Left lung (tissue), 10 donors: ENCODE measurements around the gene ARG2. TPM values are rescaled to one million over a fixed set of nuclear protein-coding genes. Genes with fewer than 3 reads are reported as not detected.

Experiments
- ATAC-seq: fragments of 200-7000 bp; cut with Tn5 transposase; one replicate; pipeline ENCODE4 v1.9.1; 2020; ENCODE audit warnings: moderate library complexity
- DNase-seq, 4 donors: peaks; one replicate each; pipeline ENCODE4 v3.0.0-alpha.2; 2013 to 2020
- H3K27ac ChIP-seq, 2 donors: fragments of 200-600 bp; sonication (generic) in 1 of 2; one replicate each; pipeline versions ENCODE4 v1.5.0 to v1.8.0; 2020 to 2021
- H3K27me3 ChIP-seq, 2 donors: fragments of 200-600 bp; sonication (generic) in 1 of 2; one replicate each; pipeline versions ENCODE4 v1.5.0 to v1.8.0; 2020 to 2021
- H3K36me3 ChIP-seq, 2 donors: fragments of 200-600 bp; sonication (generic) in 1 of 2; one replicate each; pipeline versions ENCODE4 v1.5.0 to v1.8.0; 2020 to 2021
- H3K4me1 ChIP-seq, 2 donors: fragments of 200-600 bp; one replicate each; pipeline ENCODE4 v1.8.0; 2021
- H3K4me3 ChIP-seq, 2 donors: fragments of 200-600 bp; sonication (generic) in 1 of 2; one replicate each; pipeline versions ENCODE4 v1.5.0 to v1.8.0; 2020 to 2021; ENCODE audit warnings: mild to moderate bottlenecking in 1 of 2
- H3K9me3 ChIP-seq, 2 donors: fragments of 200-600 bp; sonication (generic) in 1 of 2; one replicate each; pipeline versions ENCODE4 v1.5.0 to v1.8.0; 2020 to 2021
- CTCF ChIP-seq, 2 donors: fragments of 200-600 bp; sonication (generic) in 1 of 2; IDR thresholded peaks; one replicate each; pipeline versions ENCODE4 v1.5.0 to v1.8.0; 2021; ENCODE audit warnings: antibody characterized with exemption in 2 of 2
- intact Hi-C, 2 donors: fragments of 100-400 bp; cut with DNase I; formaldehyde crosslinking; loops; one replicate each; pipeline versions ENCODE4 v1.11.2 to v1.14.2; 2022
- polyA plus RNA-seq, 6 donors: library from polyadenylated mRNA; unstranded; fragments of 120-200 nt; gene quantifications; one replicate each; pipeline ENCODE4 v1.2.1, GENCODE V29; 2013; ENCODE audit not compliant: insufficient read length in 6 of 6
- total RNA-seq, 2 donors: library from RNA; stranded (reverse); fragmentation: NEBNext Ultra II Directional; extraction: Animal tissue kit (Norgen Biotek cat#: 25700); gene quantifications; one replicate each; pipeline ENCODE4 v1.2.1, GENCODE V29; 2021
- donor health status: DM: no; HTN: yes; CAD: no.
- donor health status: DM: no; HTN: no; CAD: no.

Gene ARG2
- total and polyA plus RNA-seq, 8 donors = 1.9 to 14.8 (median 2.9) TPM

GRCh38 chr14:67580336-67581171 is 39.2 kb upstream of the ARG2 start:
- H3K4me3 ChIP-seq = no peak overlapping the region
- intact Hi-C loops = no loop called here
- DNase-seq = no peak
- no peaks in the 10 kb centered on the region for H3K9me3 ChIP-seq
- H3K27ac ChIP-seq = no peak overlapping the region
- no peak for ATAC-seq
- TF ChIP-seq CTCF (IDR thresholded peaks at IDR 0.05) = no peak
- H3K36me3 ChIP-seq = peaks cover 0 to 8% of the 10 kb centered on the region in 2 donors
- H3K4me1 ChIP-seq = no peaks in the 10 kb centered on the region
- no peaks in the 10 kb centered on the region for H3K27me3 ChIP-seq

DNA sequence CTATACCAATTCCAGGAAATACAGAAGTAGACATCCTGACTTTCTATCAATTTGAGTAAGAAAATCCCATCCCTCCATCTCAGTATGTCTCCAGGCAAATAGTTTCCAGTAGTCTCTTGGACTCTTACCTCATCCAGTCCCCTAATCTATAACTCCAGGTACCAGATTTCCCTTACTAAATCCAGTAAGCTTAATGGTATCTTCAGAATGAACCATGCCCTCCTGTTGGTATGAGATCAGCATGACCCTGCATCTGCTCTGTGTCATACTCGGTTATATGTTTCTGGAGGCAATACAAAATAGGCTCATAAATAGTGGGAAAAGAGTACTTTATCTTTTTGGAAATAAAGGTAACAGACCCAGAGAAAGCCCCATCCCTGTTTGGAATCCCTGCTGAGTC is 38.1 kb upstream of the ARG2 start:
- TF ChIP-seq CTCF (IDR thresholded peaks at IDR 0.05) = no peak
- H3K36me3 ChIP-seq = peaks cover 0 to 12% of the 10 kb centered on the region in 2 donors
- intact Hi-C loops = no loop called here
- H3K27ac ChIP-seq = no peak overlapping the region
- no peaks in the 10 kb centered on the region for H3K27me3 ChIP-seq
- no peak for ATAC-seq
- no peaks in the 10 kb centered on the region for H3K9me3 ChIP-seq
- no peak for DNase-seq
- H3K4me1 ChIP-seq = no peaks in the 10 kb centered on the region
- no peak overlapping the region for H3K4me3 ChIP-seq

DNA sequence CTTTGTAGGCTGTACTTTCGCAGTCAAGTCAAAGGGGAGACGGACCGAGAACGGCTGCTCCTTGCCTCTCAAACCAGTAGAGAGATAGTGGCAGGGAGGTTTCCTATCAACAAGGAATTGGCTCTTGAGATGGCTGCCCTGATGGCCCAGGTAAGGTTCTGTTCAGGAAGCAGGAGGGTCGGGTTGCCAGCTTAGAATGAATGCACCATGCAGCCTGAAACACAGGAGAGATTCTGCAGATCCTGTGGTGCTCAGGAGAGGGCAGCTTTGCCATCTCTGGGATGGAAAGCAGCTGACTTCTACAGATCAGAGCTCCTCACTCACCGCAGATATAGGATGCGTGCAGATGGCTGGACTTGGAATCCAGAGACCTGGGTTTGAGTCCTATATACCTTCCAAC is 37.7 kb upstream of the ARG2 start:
- intact Hi-C loops = no loop called here
- H3K27me3 ChIP-seq = no peaks in the 10 kb centered on the region
- no peak overlapping the region for H3K4me3 ChIP-seq
- H3K27ac ChIP-seq = no peak overlapping the region
- no peaks in the 10 kb centered on the region for H3K4me1 ChIP-seq
- no peak for TF ChIP-seq CTCF (IDR thresholded peaks at IDR 0.05)
- ATAC-seq (no peak), DNase-seq (no peak)
- H3K9me3 ChIP-seq = no peaks in the 10 kb centered on the region
- peaks cover 0 to 12% of the 10 kb centered on the region in 2 donors for H3K36me3 ChIP-seq

- intact Hi-C loops = no loop called here
- H3K9me3 ChIP-seq = no peaks in the 10 kb centered on the region
- DNase-seq = peak in 2 of 4 donors; percentile 26 to 59
- no peak overlapping the region for H3K27ac ChIP-seq
- no peaks in the 10 kb centered on the region for H3K4me1 ChIP-seq
- peaks cover 0 to 25% of the 10 kb centered on the region in 2 donors for H3K36me3 ChIP-seq
- peak; percentile 93 for ATAC-seq
- H3K27me3 ChIP-seq = no peaks in the 10 kb centered on the region
- no peak overlapping the region for H3K4me3 ChIP-seq
- peak; percentile 35 to 65 for TF ChIP-seq CTCF (IDR thresholded peaks at IDR 0.05)
These were observed 35.7 kb upstream of the ARG2 start for GRCh38 chr14:67583711-67584644.

GRCh38 chr14:67584978-67585377 is 34.7 kb upstream of the ARG2 start:
- H3K27ac ChIP-seq = no peak overlapping the region
- DNase-seq (no peak), ATAC-seq (no peak)
- H3K36me3 ChIP-seq = peaks cover 0 to 34% of the 10 kb centered on the region in 2 donors
- TF ChIP-seq CTCF (IDR thresholded peaks at IDR 0.05) = no peak
- intact Hi-C loops = no loop called here
- no peaks in the 10 kb centered on the region for H3K9me3 ChIP-seq
- no peaks in the 10 kb centered on the region for H3K27me3 ChIP-seq
- H3K4me1 ChIP-seq = no peaks in the 10 kb centered on the region
- no peak overlapping the region for H3K4me3 ChIP-seq
